Measurements from ENCODE around the gene GLMN.

DNA sequence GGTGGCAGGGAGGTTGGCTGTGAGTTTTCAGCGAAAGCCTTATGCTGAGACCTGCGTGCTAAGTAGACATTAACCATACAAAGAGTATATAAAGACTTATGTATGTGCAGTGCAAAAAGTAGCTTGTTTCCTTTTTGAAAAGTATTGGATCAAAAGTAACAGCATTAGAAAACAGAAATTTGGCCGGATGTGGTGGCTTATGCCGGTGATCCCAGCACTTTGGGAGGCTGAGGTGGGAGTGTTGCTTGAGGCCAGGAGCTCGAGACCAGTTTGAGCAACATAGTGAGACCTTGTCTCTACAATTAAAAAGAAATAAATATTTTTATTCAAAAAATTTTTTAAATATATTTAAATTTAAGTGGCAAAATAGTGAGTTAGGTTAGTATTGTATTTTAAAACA is 2.2 kb upstream of the GLMN start:
- no peak for TF ChIP-seq POLR2AphosphoS5 (IDR thresholded peaks at IDR 0.05)
- TF ChIP-seq, protein P1, sequence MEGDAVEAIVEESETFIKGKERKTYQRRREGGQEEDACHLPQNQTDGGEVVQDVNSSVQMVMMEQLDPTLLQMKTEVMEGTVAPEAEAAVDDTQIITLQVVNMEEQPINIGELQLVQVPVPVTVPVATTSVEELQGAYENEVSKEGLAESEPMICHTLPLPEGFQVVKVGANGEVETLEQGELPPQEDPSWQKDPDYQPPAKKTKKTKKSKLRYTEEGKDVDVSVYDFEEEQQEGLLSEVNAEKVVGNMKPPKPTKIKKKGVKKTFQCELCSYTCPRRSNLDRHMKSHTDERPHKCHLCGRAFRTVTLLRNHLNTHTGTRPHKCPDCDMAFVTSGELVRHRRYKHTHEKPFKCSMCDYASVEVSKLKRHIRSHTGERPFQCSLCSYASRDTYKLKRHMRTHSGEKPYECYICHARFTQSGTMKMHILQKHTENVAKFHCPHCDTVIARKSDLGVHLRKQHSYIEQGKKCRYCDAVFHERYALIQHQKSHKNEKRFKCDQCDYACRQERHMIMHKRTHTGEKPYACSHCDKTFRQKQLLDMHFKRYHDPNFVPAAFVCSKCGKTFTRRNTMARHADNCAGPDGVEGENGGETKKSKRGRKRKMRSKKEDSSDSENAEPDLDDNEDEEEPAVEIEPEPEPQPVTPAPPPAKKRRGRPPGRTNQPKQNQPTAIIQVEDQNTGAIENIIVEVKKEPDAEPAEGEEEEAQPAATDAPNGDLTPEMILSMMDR (IDR thresholded peaks at IDR 0.05 in 8 of 11, conservative IDR thresholded peaks at IDR 0.05 in 3 of 11): no peak
